IMR-90 (cell line): ENCODE data around the gene RBM8A. TPM values are rescaled to one million over a fixed set of nuclear protein-coding genes. Genes with fewer than 3 reads are reported as not detected.

Experiments
- ATAC-seq: fragments of 200-7000 bp; cut with Tn5 transposase; 2 replicates; pipeline ENCODE4 v1.9.1; 2020; ENCODE audit warnings: low read depth, mild to moderate bottlenecking, moderate library complexity
- BruUV-seq: library from RNA; stranded (reverse); fragments of 400-500 nt; replicated peaks from 2 replicates; lab custom pipeline; 2021; lab: Mats Ljungman, UMichigan
- CTCF ChIA-PET: fragments of 300-600 bp; formaldehyde crosslinking; extraction: SDS; loops from one replicate; lab custom pipeline; 2021; ENCODE audit warnings: antibody characterized with exemption; lab: Yijun Ruan, JAX
- POLR2A ChIA-PET: fragments of 300-600 bp; sonication (Branson Sonifier 250); formaldehyde crosslinking; loops from one replicate; lab custom pipeline; 2022; ENCODE audit warnings: antibody characterized with exemption; ENCODE audit not compliant: unreplicated experiment; lab: Charles Lee
- DNase-seq: peaks from one replicate; pipeline ENCODE4 v3.0.0; 2013
- H2AFZ ChIP-seq: replicated peaks from 2 replicates; pipeline ENCODE3; 2013; ENCODE audit warnings: low read length, mild to moderate bottlenecking; ENCODE audit not compliant: poor library complexity
- H2AK5ac ChIP-seq: 2 replicates; pipeline ENCODE4 v1.6.1; 2013; ENCODE audit warnings: low read depth, low read length, inconsistent platforms
- H2AK9ac ChIP-seq: replicated peaks from 2 replicates; pipeline ENCODE3; 2013; ENCODE audit warnings: mild to moderate bottlenecking, low read depth, low read length, moderate library complexity; ENCODE audit not compliant: poor library complexity
- H2BK120ac ChIP-seq: 2 replicates; pipeline ENCODE4 v1.6.1; 2013; ENCODE audit warnings: low read depth, low read length, inconsistent platforms
- H2BK15ac ChIP-seq: 3 replicates; pipeline ENCODE4 v1.6.1; 2013; ENCODE audit warnings: low read depth, low read length, inconsistent platforms
- H2BK20ac ChIP-seq: 2 replicates; pipeline ENCODE4 v1.6.1; 2013; ENCODE audit warnings: low read depth, mild to moderate bottlenecking, inconsistent platforms, low read length, moderate library complexity
- H2BK5ac ChIP-seq: 2 replicates; pipeline ENCODE4 v1.6.1; 2013; ENCODE audit warnings: mild to moderate bottlenecking, low read depth, low read length, inconsistent platforms; ENCODE audit not compliant: poor library complexity, severe bottlenecking
- H3K14ac ChIP-seq: replicated peaks from 2 replicates; pipeline ENCODE4 v1.6.1; 2013; ENCODE audit warnings: low read depth, low read length, inconsistent platforms
- H3K18ac ChIP-seq: 2 replicates; pipeline ENCODE4 v1.6.1; 2013; ENCODE audit warnings: low read depth, low read length, control low read depth
- H3K23ac ChIP-seq: 2 replicates; pipeline ENCODE4 v1.6.1; 2013; ENCODE audit warnings: low read depth, low read length, inconsistent platforms
- H3K27ac ChIP-seq: 2 replicates; pipeline ENCODE4 v1.5.1; 2013; ENCODE audit warnings: mild to moderate bottlenecking, control low read depth, low read length; ENCODE audit not compliant: insufficient read depth
- H3K27me3 ChIP-seq: 2 replicates; pipeline ENCODE4 v1.6.1; 2013; ENCODE audit warnings: low read length; ENCODE audit not compliant: control insufficient read depth, insufficient read depth
- H3K36me3 ChIP-seq: 2 replicates; pipeline ENCODE4 v1.6.1; 2013; ENCODE audit warnings: low read length, mixed read lengths; ENCODE audit not compliant: control insufficient read depth, insufficient read depth
- H3K4ac ChIP-seq: 2 replicates; pipeline ENCODE4 v1.6.1; 2013; ENCODE audit warnings: low read depth, low read length, inconsistent platforms
- H3K4me1 ChIP-seq: 2 replicates; pipeline ENCODE4 v1.6.1; 2013; ENCODE audit warnings: low read length, mixed read lengths; ENCODE audit not compliant: control insufficient read depth, insufficient read depth
- H3K4me2 ChIP-seq: 2 replicates; pipeline ENCODE4 v1.6.1; 2013; ENCODE audit warnings: low read depth, mild to moderate bottlenecking, control low read depth, low read length, moderate library complexity
- H3K4me3 ChIP-seq: 2 replicates; pipeline ENCODE4 v1.5.1; 2013; ENCODE audit warnings: low read depth, mild to moderate bottlenecking, control low read depth, low read length, moderate library complexity; ENCODE audit not compliant: insufficient read depth
- H3K56ac ChIP-seq: 2 replicates; pipeline ENCODE4 v1.6.1; 2013; ENCODE audit warnings: low read length, inconsistent platforms; ENCODE audit not compliant: insufficient read depth; ENCODE audit errors: extremely low read depth
- H3K79me1 ChIP-seq, 2 experiments: 2 replicates each; pipeline ENCODE4 v1.6.1; 2013; ENCODE audit warnings: low read length in 2 of 2, inconsistent platforms in 1 of 2, low read depth in 1 of 2
- H3K9ac ChIP-seq: 2 replicates; pipeline ENCODE4 v1.6.1; 2013; ENCODE audit warnings: low read depth, low read length, control low read depth
- H3K9me1 ChIP-seq: 2 replicates; pipeline ENCODE4 v1.6.1; 2013; ENCODE audit warnings: low read length, inconsistent platforms; ENCODE audit not compliant: insufficient read depth
- H3K9me3 ChIP-seq: 2 replicates; pipeline ENCODE4 v1.6.1; 2013; ENCODE audit warnings: low read length; ENCODE audit not compliant: control insufficient read depth, insufficient read depth
- H4K20me1 ChIP-seq: 2 replicates; pipeline ENCODE4 v1.6.1; 2013; ENCODE audit warnings: low read length, inconsistent platforms; ENCODE audit not compliant: insufficient read depth
- H4K5ac ChIP-seq: 2 replicates; pipeline ENCODE4 v1.6.1; 2013; ENCODE audit warnings: mild to moderate bottlenecking, low read depth, low read length, control low read depth
- H4K8ac ChIP-seq, 2 experiments: 2 replicates each; pipeline ENCODE4 v1.6.1; 2013; ENCODE audit warnings: low read depth in 2 of 2, low read length in 2 of 2, control low read depth in 1 of 2, inconsistent platforms in 1 of 2
- H4K91ac ChIP-seq: 2 replicates; pipeline ENCODE4 v1.6.1; 2013; ENCODE audit warnings: low read depth, low read length, inconsistent platforms; ENCODE audit not compliant: insufficient read depth
- BHLHE40 ChIP-seq: fragments of 150-350 bp; IDR thresholded peaks from 2 replicates; pipeline ENCODE4 v1.6.1; 2016; ENCODE audit warnings: mild to moderate bottlenecking, low read depth, low read length
- CEBPB ChIP-seq: IDR thresholded peaks from 2 replicates; pipeline ENCODE4 v1.6.1; 2012; ENCODE audit warnings: low read depth, low read length, improper control_type of control experiment
- CHD1 ChIP-seq: IDR thresholded peaks from 2 replicates; pipeline ENCODE4 v1.6.1; 2012; ENCODE audit warnings: low read depth, low read length, improper control_type of control experiment
- FOS ChIP-seq: fragments of 150-350 bp; IDR thresholded peaks from 2 replicates; pipeline ENCODE4 v1.6.1; 2016; ENCODE audit warnings: low read depth, low read length
- MAFK ChIP-seq: IDR thresholded peaks from 2 replicates; pipeline ENCODE4 v1.6.1; 2012; ENCODE audit warnings: low read depth, low read length, improper control_type of control experiment
- MAZ ChIP-seq: IDR thresholded peaks from 2 replicates; pipeline ENCODE4 v1.6.1; 2012; ENCODE audit warnings: low read depth, mild to moderate bottlenecking, low read length, improper control_type of control experiment, moderate library complexity, borderline replicate concordance
- MXI1 ChIP-seq: IDR thresholded peaks from 2 replicates; pipeline ENCODE4 v1.6.1; 2012; ENCODE audit warnings: low read depth, mild to moderate bottlenecking, low read length, moderate library complexity, borderline replicate concordance
- NFE2L2 ChIP-seq: fragments of 150-350 bp; IDR thresholded peaks from 2 replicates; pipeline ENCODE4 v1.6.1; 2016; ENCODE audit warnings: low read depth, mild to moderate bottlenecking, low read length
- RAD21 ChIP-seq: IDR thresholded peaks from 2 replicates; pipeline ENCODE4 v1.6.1; 2012; ENCODE audit warnings: low read length, improper control_type of control experiment
- RCOR1 ChIP-seq: IDR thresholded peaks from 2 replicates; pipeline ENCODE4 v1.6.1; 2012; ENCODE audit warnings: mild to moderate bottlenecking, low read length, improper control_type of control experiment; ENCODE audit not compliant: insufficient replicate concordance
- RFX5 ChIP-seq: IDR thresholded peaks from 2 replicates; pipeline ENCODE4 v1.8.0; 2012; ENCODE audit warnings: low read depth, mild to moderate bottlenecking, low read length, moderate library complexity
- SMC3 ChIP-seq: fragments of 150-350 bp; IDR thresholded peaks from 2 replicates; pipeline ENCODE4 v1.6.1; 2016; ENCODE audit warnings: low read depth, mild to moderate bottlenecking, antibody characterized with exemption, low read length, moderate library complexity
- WGBS, 2 experiments: methylation state at CpG; one replicate each; pipeline versions ENCODE4 v1.1.5 to v1.1.7; 2013; ENCODE audit warnings: missing lambda C conversion rate in 2 of 2; ENCODE audit not compliant: insufficient read length in 1 of 2; ENCODE audit errors: extremely low coverage in 2 of 2; 5-methylcytosine and 5-hydroxymethylcytosine counted together
- dilution Hi-C: fragments of 300-500 bp; cut with HindIII; formaldehyde crosslinking; loops from one replicate; pipeline ENCODE4 v1.14.3; 2018; ENCODE audit warnings: low sequenced_read_pairs; ENCODE audit not compliant: unreplicated experiment
- in situ Hi-C: fragments of 300-500 bp; cut with MboI; formaldehyde crosslinking; loops from 3 replicates; pipeline ENCODE4 v1.14.3; 2019; ENCODE audit warnings: low sequenced_read_pairs, inconsistent platforms, mixed read lengths
- intact Hi-C: fragments of 100-400 bp; cut with micrococcal nuclease; formaldehyde crosslinking; loops from 2 replicates; pipeline ENCODE4 v1.10.0; 2022
- polyA plus RNA-seq, 3 experiments: library from polyadenylated mRNA; depleted of rRNA; stranded (reverse); fragments of >200 nt; gene quantifications; 2 replicates each; pipeline ENCODE4 v1.2.3, GENCODE V29; 2012; ENCODE audit warnings: low replicate concordance in 1 of 3
- total RNA-seq: library from RNA; depleted of rRNA; stranded (reverse); fragments of >200 nt; gene quantifications from 2 replicates; pipeline ENCODE4 v1.2.3, GENCODE V29; 2012
- TF ChIP-seq, protein P1 (sequence below): fragments of 150-350 bp; IDR thresholded peaks from 2 replicates; pipeline ENCODE4 v1.6.1; 2017; ENCODE audit warnings: mild to moderate bottlenecking, antibody characterized with exemption, low read length, low read depth
- TF ChIP-seq, protein P2 (sequence below): conservative IDR thresholded peaks from 2 replicates; pipeline ENCODE4 v1.5.1; 2012; ENCODE audit warnings: mild to moderate bottlenecking, low read depth, low read length, improper control_type of control experiment

The RBM8A gene
- total and polyA plus RNA-seq, 2 of the 4 experiments (the other 2 are of a cell fraction), result 94.1 to 251 TPM

DNA sequence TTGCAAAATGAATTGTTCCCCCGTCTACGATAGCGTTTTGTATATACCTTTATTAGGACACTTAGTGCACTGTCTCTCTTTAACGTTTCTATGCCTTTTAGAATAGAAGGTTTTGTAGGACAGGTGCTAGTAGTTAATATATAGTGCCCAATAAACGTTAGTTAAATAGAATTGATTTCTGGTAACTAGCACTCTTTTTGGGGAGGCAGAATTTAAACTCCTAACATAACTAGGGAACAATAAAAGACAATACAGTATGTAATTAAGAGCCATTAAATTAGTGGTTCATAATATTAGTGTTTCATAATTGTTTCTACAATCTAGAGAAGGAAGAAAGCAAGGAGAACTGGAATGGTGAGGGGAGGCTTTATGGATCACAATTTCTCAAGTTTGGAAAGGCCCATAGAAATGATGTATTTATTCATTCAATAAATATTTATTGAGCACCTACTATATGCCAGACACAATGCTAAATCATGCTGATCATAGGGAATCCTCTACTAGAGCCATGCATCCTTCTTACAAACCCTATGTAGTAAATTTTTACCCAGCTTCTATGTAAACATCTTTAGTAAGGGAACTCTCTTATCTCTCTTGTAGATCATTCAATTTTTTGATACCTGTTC, 37.9 kb upstream of the RBM8A start:
- dilution Hi-C loops (no loop called here), in situ Hi-C loops (loop anchor here (5.0 kb wide), 1 partner anchor 48 kb away; the partner anchor contains the start of gene PEX11B), intact Hi-C loops (loop anchor here (2.0 kb wide), 2 partner anchors 32 to 38 kb away; partner anchors contain the start of genes RBM8A and TXNIP)
- ChIA-PET CTCF (interaction anchor here (1.9 to 2.2 kb wide), 2 partner anchors 13 to 74 kb away, joined by 6 to 18 read pairs; no protein-coding TSS in a partner anchor), POLR2A (no interaction called here)
- Histone ChIP-seq H2AK5ac (no peak overlapping the region), H3K4ac (no peak overlapping the region; the same call in 1 of the 2 replicates), H4K8ac (peak overlapping the region; percentile 79 to 94; a peak in 1 of 4 replicates), H3K14ac (peak overlapping the region; percentile 71; the same call in 1 of the 2 replicates), H3K4me2 (peak overlapping the region; percentile 52), H4K20me1 (no peaks in the 10 kb centered on the region), H2BK120ac (no peak overlapping the region), H2AK9ac (no peak overlapping the region), H2BK20ac (no peak overlapping the region), H3K79me1 (peaks cover 3 to 38% of the 10 kb centered on the region in 2 experiments; a peak in 3 of 4 replicates), H4K91ac (no peak overlapping the region), H2AFZ (no peak overlapping the region), H3K4me1 (peaks cover 28% of the 10 kb centered on the region), H3K27ac (no peak overlapping the region), H2BK15ac (no peak overlapping the region), H3K18ac (no peak overlapping the region), H3K56ac (no peak overlapping the region), H3K23ac (peak overlapping the region; percentile 89; the same call in 1 of the 2 replicates), H4K5ac (no peak overlapping the region), H3K27me3 (no peaks in the 10 kb centered on the region), H2BK5ac (no peak overlapping the region), H3K4me3 (peak overlapping the region; percentile 61), H3K9me3 (peaks cover 2% of the 10 kb centered on the region), H3K9ac (peak overlapping the region; percentile 83; the same call in 1 of the 2 replicates), H3K9me1 (peaks cover 10% of the 10 kb centered on the region), H3K36me3 (no peaks in the 10 kb centered on the region)
- DNase-seq, result no peak
- WGBS, 2 experiments, result no CpG with 5 or more reads among the region's 5 CpGs
- ATAC-seq, result no peak
- no TSS peak for BruUV-seq
- no peak for TF ChIP-seq RAD21
- TF ChIP-seq MXI1, result no peak
- no peak for TF ChIP-seq CHD1
- TF ChIP-seq NFE2L2, result no peak
- TF ChIP-seq RFX5, result no peak
- TF ChIP-seq RCOR1, result no peak
- TF ChIP-seq BHLHE40, result no peak
- TF ChIP-seq CEBPB, result no peak
- no peak for TF ChIP-seq FOS
- TF ChIP-seq SMC3, result no peak
- TF ChIP-seq, protein P1, sequence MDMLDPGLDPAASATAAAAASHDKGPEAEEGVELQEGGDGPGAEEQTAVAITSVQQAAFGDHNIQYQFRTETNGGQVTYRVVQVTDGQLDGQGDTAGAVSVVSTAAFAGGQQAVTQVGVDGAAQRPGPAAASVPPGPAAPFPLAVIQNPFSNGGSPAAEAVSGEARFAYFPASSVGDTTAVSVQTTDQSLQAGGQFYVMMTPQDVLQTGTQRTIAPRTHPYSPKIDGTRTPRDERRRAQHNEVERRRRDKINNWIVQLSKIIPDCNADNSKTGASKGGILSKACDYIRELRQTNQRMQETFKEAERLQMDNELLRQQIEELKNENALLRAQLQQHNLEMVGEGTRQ, result no peak
- TF ChIP-seq MAFK, result no peak
- TF ChIP-seq, protein P2, sequence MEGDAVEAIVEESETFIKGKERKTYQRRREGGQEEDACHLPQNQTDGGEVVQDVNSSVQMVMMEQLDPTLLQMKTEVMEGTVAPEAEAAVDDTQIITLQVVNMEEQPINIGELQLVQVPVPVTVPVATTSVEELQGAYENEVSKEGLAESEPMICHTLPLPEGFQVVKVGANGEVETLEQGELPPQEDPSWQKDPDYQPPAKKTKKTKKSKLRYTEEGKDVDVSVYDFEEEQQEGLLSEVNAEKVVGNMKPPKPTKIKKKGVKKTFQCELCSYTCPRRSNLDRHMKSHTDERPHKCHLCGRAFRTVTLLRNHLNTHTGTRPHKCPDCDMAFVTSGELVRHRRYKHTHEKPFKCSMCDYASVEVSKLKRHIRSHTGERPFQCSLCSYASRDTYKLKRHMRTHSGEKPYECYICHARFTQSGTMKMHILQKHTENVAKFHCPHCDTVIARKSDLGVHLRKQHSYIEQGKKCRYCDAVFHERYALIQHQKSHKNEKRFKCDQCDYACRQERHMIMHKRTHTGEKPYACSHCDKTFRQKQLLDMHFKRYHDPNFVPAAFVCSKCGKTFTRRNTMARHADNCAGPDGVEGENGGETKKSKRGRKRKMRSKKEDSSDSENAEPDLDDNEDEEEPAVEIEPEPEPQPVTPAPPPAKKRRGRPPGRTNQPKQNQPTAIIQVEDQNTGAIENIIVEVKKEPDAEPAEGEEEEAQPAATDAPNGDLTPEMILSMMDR, result no peak
- TF ChIP-seq MAZ, result no peak
